ENCODE results near the gene UVRAG.

UVRAG gene

GRCh38 chr11:76179147-76179546 is 364.1 kb downstream of the UVRAG start:
- no peak for DNase-seq

GRCh38 chr11:76181371-76181770 is 366.4 kb downstream of the UVRAG start:
- no peak for DNase-seq

- DNase-seq: no peak
These were observed 369.6 kb downstream of the UVRAG start for GRCh38 chr11:76184551-76184993.

GRCh38 chr11:76185511-76185910 is 370.5 kb downstream of the UVRAG start:
- no peak for DNase-seq

- no peak for DNase-seq
These were observed 371.0 kb downstream of the UVRAG start for GRCh38 chr11:76185931-76186401.

- DNase-seq: no peak
These were observed 371.8 kb downstream of the UVRAG start for GRCh38 chr11:76186776-76187279.

GRCh38 chr11:76188873-76189272 is 373.9 kb downstream of the UVRAG start:
- no peak for DNase-seq

- DNase-seq: no peak
These were observed 374.7 kb downstream of the UVRAG start for GRCh38 chr11:76189682-76190081.

GRCh38 chr11:76190376-76190775 is 375.4 kb downstream of the UVRAG start:
- no peak for DNase-seq

All from CD4-positive, alpha-beta T cell treated with Interleukin-10 for 1 hour (primary cell).